ENCODE results near the gene USP24.

GRCh38 chr1:55064861-55065263, 150.3 kb downstream of the USP24 start:
- no peak for TF ChIP-seq POLR2AphosphoS5 (IDR thresholded peaks at IDR 0.05; ENCODE audit: insufficient read depth, low read depth, low read length)
- TF ChIP-seq CTCF (IDR thresholded peaks at IDR 0.05; ENCODE audit: extremely low read depth in 1 of 2, insufficient read depth in 1 of 2, low read depth in 1 of 2, low read length in 2 of 2): no peak
- no peak for TF ChIP-seq EZH2 (IDR thresholded peaks at IDR 0.05; ENCODE audit: borderline replicate concordance, low read depth, low read length, severe bottlenecking)
- no peak for TF ChIP-seq POLR2A (IDR thresholded peaks at IDR 0.05; ENCODE audit: low read depth, low read length)
- TF ChIP-seq JUN (IDR thresholded peaks at IDR 0.05; ENCODE audit: borderline replicate concordance, insufficient read depth, insufficient read length, low read depth): no peak
- no peak for TF ChIP-seq MAX (IDR thresholded peaks at IDR 0.05; ENCODE audit: insufficient read depth, insufficient read length)
- no peak for TF ChIP-seq MYC (IDR thresholded peaks at IDR 0.05; ENCODE audit: low read depth, low read length)

Measured in endothelial cell of umbilical vein (primary cell).